HG03095 (cell line): ENCODE results near the gene MRPL48.
A peak's percentile ranks its signal among the peaks of the same experiment; 100 is the strongest.
"Not testable (repeated sequence)": the region's sequence is repeated elsewhere in the genome, so short reads cannot be mapped to it uniquely, and the experiment has no call there.

Experiments used
- ATAC-seq: cut with Tn5 transposase; IDR thresholded peaks from one replicate; pipeline ENCODE4 v1.9.1; 2021; ENCODE audit warnings: moderate library complexity; ENCODE audit not compliant: unreplicated experiment

The MRPL48 gene

DNA sequence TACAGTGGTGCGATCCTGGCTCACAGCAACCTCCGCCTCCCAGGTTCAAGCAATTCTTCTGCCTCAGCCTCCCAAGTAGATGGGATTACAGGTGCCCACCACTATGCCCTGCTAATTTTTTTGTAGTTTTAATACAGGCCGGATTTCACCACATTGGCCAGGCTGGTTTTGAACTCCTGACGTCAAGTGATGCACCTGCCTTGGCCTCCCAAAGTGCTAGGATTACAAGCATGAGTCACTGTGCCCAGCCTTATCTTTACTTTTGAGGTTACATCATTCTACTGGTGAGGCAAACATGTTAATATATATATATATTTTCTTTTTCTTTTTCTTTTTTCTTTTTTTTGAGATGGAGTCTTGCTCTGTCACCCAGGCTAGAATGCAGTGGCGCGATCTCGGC, 16.9 kb upstream of the MRPL48 start:
- not testable (repeated sequence) for ATAC-seq

DNA sequence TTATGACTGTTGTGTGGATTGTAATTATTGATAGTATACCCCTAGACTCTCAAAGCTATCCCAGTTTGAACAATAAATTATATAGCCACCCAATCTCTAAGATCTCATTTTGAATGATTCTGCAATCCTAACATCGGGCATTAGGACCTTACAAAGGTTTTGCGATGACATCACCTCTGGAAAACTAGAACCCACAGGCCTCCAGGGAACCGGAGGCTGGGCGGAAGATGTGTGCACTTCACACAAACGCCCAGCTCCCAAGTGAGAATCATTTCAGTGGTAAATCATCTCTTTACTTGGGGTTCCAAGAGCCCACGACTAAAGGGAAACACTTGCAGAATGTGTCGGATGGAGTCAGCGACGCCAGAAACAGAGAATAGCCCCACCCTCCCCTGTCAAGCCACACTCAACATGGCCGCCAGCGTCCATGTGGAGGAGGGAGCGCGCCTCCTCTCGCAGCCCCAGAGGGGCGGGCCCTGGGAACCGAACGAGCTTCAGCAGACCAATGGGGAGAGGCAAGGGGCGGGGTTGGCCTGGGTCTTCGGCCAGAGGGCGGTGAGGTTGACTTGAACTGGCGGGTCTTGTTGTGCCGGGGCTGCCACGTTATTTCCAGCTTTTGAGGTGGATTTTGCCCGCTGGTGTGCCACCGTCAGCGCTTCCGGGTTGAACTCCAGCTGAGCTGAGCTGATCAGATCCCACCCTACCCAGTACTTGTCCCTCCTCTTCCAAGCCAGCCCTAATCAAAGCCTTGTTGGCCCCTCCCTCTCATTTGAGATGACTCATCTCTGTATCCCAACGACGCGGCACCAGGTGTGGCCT, 8.4 kb upstream of the MRPL48 start:
- peak; percentile 94 for ATAC-seq

DNA sequence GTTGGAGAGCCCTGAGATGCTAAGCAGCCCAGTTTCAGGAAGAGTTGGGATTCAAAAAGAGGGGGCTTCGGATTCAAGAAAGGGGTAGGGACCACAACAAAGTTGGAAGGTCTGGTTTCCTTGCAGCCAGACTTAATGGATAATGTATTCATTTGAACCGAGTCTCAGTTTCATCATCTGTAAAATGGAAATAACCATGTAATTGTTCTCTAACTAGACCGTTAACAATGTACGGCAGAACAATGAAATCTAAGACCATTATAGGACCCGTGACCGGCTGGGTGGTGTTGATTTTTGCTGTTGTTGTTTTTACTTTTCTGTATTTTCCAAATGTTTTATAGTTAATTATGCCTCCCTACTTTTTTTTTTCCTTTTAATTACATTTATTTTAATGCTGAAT, 6.4 kb upstream of the MRPL48 start:
- ATAC-seq, result no peak

DNA sequence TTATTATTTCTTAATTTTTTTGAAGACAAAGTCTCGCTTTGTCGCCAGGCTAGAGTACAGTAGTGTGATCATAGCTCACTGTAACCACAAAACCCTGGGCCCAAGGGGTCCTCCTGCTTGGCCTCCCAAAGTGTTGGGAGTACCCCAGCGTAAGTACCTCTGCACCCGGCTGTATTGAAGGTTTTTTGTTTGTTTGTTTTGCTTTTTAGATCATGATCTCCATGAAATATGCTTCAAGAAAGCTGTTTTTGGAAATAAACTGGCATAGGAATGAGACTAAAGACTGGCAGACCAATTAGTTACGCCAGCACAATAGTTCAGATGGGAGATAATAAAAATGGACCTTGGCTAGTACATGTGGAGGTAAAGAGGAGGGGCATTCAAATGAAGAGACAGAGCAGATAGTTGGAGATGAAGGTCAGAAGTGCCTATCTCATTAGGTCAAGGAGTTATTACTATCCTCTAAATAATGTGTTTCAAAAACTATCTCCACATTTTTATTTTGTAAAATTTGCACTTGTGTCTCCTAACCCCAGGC, 4.1 kb upstream of the MRPL48 start:
- no peak for ATAC-seq

DNA sequence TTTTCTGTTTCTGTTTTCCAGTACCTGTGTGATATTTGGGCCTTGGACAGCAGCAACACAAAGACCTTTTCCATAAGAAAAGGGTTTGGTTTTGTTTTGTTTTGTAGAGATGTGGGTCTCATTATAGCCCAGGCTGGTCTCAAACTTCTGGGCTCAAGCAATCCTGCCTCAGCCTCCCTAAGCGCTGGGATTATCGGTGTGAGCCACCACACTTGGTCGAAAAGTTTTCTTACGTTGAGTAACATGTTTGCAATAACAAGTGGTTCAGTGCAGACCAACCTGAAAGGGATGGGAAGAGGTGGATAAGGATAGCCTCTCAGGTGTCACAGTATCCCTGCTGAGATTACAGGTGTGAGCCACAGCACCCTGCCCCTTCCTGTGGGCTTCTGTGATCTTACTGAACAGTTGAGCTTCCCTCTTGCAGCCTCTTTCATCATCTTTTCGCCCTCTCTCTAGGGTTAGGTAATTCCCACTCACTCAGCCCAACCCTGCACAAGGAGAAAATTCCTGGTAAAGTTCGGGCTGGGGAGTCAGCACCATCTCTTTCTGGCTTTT, 3.5 kb upstream of the MRPL48 start:
- ATAC-seq, result no peak

DNA sequence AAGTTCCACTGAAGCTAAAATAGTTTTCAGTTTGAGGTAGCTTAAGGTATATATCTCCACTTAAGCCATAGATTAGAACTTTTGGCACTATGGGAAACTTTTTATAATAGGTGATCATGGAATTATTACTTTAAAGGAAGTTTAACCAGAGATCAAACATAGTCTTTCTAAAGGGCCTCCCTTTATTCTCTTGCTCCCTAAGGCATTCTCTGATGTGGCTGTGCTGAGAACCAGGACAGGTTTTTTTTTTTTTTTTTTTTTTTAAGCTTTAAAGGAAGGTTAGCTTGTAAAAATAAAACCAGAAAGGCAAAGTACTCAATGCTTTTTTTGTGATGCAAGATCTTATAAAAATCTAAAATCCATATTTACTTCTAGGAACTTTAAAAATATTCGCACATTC, 2.9 kb upstream of the MRPL48 start:
- ATAC-seq, result no peak

DNA sequence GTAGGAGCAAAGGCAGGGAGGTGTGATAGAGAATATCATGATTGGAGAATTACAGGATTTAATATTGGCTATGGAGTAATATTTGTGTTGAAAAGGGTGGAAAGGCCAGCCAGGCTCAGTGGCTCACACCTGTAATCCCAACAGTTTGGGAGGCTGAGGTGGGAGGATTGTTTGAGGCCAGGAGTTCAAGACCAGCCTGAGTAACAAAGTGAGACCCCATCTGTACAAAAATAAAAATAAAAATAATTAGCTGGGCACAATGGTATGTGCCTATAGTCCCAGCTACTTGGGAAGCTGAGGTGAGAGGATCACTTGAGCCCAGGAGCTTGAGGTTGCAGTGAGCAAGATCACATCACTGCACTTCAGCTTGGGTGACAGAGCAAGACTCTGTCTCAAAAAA, 2.2 kb upstream of the MRPL48 start:
- not testable (repeated sequence) for ATAC-seq

DNA sequence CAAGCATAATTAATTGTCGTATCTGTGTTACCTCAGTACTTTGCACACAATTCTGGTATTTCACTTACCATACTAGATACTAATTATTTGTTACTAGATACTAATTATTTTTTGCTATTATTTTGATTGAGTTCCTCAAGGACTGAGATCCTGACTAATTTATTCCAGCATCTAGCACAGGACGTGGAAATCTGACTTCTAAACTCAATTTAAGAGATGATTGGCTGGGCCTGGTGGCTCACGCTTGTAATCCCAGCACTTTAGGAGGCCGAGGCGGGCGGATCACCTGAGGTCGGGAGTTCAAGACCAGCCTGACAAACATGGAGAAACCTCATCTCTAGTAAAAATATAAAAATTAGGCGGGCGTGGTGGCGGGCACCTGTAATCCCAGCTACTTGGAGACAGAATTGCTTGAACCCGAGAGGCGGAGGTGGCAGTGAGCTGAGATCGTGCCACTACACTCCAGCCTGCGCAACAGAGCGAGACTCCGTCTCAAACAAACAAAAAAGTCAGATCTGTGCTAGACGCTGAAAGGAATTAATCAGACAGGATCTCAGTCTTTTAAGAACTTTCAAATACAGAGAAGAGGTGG, 527 bp upstream of the MRPL48 start:
- ATAC-seq, result no peak

DNA sequence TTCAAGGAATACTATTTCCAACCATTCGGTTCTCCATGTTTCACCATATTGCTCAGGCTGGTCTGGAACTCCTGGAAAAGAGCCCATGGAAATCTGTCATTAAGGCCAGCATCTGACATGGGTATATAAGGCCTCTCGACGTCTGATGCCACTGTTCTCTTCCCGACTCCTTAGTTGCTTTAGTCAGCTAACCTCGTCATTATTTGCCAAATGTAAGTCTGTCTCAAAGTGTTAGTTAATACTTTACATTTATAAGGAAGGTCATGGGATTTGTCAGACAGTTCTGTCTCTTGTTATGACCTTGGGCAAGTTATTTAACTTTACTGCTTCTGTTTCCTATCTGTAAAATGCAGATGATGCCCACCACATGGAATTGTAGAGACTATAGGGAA, 1.6 kb downstream of the MRPL48 start:
- no peak for ATAC-seq

DNA sequence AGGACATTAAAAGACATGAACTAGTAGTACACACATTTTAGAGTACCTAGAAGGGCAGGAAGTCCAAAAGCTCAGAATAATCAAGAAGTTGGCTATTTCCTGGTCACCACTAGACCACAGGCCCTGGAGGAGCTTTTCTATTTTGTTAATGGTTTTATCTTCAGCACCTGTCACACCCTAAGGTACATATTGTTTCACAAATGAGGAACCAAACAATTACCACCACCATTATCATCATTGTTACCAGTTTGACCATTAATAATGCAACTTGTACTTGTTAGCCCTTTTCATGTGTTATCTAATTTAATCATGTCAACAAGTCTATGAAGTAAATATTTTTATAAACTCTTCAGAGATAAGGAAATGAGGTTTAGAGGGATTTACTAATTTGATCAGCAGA, 4.9 kb downstream of the MRPL48 start:
- ATAC-seq, result no peak

DNA sequence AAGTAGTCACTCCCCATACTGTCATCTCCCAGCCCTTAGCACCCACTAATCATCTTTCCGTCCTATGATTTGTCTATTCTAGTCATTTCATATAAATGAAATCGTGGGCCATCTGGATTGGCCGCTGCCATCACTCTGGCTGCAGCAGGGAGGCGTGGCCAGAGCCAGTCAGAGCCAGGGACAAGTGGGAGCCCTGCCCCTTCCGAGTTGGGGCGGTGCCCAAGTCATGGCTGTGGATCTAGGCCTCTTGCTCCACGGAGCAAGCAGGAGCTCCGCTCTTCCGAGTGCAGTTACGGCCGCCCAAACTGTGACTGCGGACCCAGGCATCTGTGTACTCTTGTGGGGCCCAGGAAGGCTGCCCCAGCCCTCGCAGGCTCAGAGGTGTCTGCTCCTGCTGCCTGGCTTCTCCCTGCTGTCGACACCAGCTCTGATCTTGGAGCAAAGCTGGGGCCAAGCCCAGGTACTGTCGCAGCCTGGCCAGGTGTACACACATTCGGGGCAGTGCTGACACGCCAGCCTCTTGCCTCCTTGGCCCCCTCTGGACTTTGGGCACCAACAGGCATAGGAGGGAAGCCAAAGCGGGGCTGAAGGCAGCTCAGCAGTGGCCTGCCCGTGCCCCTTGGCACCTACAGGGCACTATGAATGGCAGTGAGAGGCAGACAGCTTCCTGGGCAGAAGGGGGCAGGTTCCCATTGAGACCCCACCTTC, 8.4 kb downstream of the MRPL48 start:
- no peak for ATAC-seq

DNA sequence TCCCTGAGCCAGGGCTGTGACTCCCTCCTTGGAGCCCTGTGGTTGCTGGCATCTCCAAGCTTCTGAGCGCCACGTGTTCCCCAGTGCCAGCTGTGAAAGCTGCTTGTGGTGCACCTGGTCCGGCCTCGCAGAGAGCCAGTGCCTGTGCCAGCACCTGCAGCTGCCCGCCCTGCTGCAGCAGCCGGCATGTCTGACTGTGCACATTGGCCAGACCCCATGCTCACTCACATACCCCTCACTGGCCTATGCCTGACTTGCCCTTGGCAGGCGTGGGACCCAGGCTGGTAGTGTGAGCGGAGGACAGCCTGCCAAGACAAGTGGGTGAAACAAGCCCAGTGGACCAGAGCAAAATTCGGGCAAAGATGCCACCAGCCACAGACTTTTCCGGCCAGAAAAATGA, 9.8 kb downstream of the MRPL48 start:
- no peak for ATAC-seq

DNA sequence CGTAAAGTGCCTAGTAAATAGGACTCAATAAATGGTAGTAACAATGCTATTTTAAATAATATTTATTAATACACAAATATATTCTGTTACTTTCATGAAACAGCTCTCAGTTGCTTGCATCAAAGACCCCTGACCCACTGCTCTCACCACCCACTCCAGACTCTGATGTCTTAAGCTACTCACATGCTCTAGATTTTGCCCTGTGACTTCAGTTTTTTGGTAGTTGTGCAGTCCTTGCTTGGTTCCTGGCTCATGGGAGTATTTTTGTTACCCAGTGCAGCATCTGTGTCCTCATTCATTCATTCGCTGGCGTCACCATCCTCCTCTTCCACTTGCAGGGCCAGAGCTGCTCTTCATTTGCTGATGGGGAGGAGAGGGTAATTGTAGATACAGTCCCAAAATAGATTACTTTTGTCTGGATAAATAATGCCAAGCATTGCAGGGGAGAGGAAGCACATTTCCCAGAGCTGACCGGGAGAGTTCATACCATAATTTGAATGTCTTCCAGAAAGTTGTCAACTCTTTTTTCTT, 12.7 kb downstream of the MRPL48 start:
- ATAC-seq, result no peak

DNA sequence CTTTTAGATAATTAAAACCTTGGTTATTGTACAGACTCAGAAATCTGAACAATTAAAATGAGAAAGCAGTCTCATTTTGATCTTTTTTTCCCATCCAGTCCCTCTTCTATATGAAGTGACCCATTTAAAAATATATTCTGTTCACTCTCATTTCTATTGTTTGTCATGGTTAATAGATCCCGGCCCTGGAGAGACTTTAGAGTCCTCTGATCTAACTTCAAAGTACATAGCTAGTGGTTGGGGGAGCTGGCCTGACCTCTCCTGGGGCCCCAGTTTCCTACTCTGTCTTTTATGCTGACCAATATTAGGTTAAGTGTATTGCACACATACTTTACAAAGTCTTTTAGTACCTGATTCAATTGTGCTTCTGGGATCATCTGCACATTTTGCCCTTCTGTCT, 13.5 kb downstream of the MRPL48 start:
- ATAC-seq, result no peak

DNA sequence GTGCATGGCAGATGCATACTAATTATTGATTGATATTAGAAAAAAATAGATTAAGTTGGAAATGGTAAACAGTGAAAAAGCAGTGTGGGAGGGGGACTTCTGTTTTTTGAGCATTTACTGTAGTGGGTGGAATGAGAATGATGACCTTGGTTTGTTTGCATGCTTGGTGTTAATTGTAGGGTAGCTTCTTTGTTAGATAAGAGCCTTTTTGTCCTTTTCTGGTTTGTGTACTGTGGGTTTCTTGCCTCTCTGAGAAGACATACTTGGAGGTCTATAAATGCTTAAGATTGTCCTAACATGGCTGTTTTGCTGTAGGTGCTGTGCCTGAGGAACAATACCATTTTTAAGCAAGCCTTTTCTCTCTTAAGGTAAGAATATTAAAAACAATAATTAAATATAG, 17.0 kb downstream of the MRPL48 start:
- ATAC-seq, result no peak

DNA sequence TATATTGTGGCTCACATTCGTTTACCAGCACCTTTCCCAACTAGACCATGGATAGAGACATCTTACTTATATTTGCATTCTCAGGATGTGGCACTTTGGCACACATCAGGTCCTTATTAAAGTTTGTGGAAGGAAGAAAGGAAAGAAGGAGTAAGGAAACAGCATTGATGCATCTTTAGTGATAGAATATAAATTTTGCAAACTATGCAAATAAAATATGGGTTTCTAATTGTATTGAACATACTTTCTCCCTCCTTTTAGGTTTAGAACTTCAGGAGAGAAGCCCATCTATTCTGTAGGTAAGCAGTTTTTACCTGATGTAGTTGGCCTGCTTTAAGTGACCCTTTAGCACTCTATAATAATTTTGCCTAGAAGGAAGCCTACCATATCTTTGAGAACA, 20.4 kb downstream of the MRPL48 start:
- ATAC-seq, result no peak

DNA sequence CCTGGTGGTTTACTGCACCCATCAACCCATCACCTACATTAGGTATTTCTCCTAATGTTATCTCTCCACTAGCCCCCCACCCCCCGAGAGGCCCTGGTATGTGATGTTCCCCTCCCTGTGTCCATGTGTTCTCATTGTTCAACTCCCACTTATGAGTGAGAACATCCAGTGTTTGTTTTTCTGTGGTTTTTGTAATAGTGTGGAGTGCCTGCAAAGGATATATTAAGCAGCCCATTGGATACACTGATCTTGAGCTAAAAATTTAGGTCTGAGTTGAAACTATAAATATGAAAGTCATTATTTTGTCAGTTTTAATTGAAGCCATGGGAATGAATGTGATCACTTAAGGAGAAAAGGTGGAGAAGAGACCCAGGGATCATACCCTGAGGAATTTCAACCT, 23.0 kb downstream of the MRPL48 start:
- ATAC-seq, result no peak

DNA sequence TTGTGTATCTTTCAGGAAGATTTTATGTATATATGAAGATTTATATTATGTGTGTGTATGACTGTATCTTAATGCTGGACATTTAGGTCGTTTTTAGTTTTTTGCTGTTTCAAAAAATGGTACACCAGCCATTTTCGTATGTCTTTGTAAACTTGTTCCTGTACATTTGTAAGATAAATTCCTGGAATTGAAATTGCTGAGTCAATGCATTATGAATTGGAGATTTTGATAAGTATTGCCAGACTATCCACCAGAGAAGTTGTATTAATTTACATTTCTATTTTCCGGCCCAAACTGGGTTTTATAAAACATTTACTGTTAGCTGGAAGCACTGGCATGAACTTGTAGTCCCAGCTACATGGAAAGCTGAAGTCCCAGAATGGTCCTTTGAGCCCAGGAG, 24.6 kb downstream of the MRPL48 start:
- ATAC-seq, result no peak

DNA sequence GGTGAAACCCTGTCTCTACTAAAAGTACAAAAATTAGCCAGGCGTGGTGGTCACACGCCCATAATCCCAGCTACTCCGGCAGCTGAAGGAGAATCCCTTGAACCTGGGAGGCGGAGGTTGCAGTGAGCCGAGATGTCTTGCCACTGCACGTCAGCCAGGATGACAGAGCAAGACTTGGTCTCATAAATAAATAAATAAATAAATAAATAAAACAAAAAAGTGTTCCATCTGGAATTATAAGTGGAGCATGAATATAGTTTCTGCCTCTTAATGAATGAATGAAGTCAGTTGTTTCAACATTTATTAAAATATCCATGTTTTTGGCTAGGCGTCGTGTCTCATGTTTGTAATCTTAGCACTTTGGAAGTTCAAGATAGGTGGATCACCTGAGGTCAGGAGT, 27.1 kb downstream of the MRPL48 start:
- no peak for ATAC-seq

DNA sequence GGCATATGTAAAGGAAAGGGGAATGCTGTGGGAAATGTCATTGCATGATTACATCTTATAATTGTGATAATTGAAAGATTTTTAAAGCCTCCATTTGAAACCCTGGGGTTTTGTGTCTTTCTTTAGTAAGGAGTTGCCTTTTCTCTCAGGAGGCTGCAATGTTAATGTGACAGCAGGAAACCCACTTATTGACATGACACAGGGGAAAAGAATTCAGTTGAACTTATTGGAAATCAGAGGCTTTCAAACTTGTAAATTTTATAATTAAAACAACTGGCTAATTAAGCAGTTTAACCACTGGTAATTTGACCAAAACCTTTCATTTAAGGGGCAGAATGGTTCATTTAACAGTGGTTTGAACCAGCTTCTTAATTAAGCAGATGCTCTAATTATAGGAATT, 31.2 kb downstream of the MRPL48 start:
- ATAC-seq, result no peak

DNA sequence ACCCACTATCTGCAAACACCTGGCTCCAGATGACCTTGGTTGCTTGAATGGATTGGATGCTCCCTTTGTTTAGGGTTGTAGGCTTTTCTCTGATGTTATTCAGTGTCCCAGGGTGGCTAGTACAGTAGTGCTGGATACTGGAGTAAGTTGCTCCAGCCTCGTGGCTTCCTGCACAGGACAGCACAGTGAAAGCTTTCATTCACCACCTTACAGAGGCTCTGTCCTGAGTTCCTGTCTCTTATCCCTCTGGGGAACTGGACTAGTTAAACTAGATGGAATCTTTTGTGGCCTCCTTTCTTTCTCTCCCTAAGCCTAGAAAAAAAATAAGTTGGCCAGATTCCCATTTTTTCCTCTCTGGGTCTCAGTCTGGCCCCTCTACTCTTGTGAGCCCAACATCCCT, 42.6 kb downstream of the MRPL48 start:
- ATAC-seq, result no peak
